RWPE2 (cell line): ENCODE results near the gene SH3BP1.
A peak's percentile ranks its signal among the peaks of the same experiment; 100 is the strongest.

ENCODE experiments used
- ATAC-seq: fragments of 200-7000 bp; cut with Tn5 transposase; 3 replicates; pipeline ENCODE4 v1.9.1; 2021; ENCODE audit warnings: low read depth
- DNase-seq: peaks from one replicate; pipeline ENCODE4 v3.0.0-alpha.2; 2020; ENCODE audit warnings: low spot score
- H3K27ac ChIP-seq: fragments of 450-650 bp; 2 replicates; pipeline ENCODE4 v1.5.1; 2017; ENCODE audit warnings: mild to moderate bottlenecking; ENCODE audit not compliant: poor library complexity, severe bottlenecking
- H3K27me3 ChIP-seq: fragments of 250-450 bp; sonication (Bioruptor Pico); 2 replicates; pipeline ENCODE4 v1.5.1; 2021; ENCODE audit warnings: mild to moderate bottlenecking, moderate library complexity; ENCODE audit not compliant: insufficient read depth, poor library complexity, severe bottlenecking
- H3K36me3 ChIP-seq: fragments of 250-450 bp; sonication (Bioruptor Pico); 2 replicates; pipeline ENCODE4 v1.5.1; 2020; ENCODE audit warnings: low read depth, mild to moderate bottlenecking, moderate library complexity
- H3K4me1 ChIP-seq: fragments of 250-450 bp; sonication (Bioruptor Pico); 2 replicates; pipeline ENCODE4 v1.5.1; 2021; ENCODE audit warnings: mild to moderate bottlenecking, moderate library complexity; ENCODE audit not compliant: insufficient read depth, poor library complexity, severe bottlenecking
- H3K4me3 ChIP-seq: fragments of 250-450 bp; sonication (Bioruptor Pico); 2 replicates; pipeline ENCODE4 v1.5.1; 2021; ENCODE audit warnings: mild to moderate bottlenecking, moderate library complexity; ENCODE audit not compliant: severe bottlenecking
- H3K9me3 ChIP-seq: fragments of 250-450 bp; sonication (Bioruptor Pico); 2 replicates; pipeline ENCODE4 v1.5.1; 2021; ENCODE audit warnings: mild to moderate bottlenecking, moderate library complexity; ENCODE audit not compliant: severe bottlenecking
- CTCF ChIP-seq: fragments of 450-650 bp; IDR thresholded peaks from one replicate; pipeline ENCODE4 v1.5.1; 2017; ENCODE audit warnings: mild to moderate bottlenecking, moderate library complexity; ENCODE audit not compliant: poor library complexity, severe bottlenecking

The SH3BP1 gene

DNA sequence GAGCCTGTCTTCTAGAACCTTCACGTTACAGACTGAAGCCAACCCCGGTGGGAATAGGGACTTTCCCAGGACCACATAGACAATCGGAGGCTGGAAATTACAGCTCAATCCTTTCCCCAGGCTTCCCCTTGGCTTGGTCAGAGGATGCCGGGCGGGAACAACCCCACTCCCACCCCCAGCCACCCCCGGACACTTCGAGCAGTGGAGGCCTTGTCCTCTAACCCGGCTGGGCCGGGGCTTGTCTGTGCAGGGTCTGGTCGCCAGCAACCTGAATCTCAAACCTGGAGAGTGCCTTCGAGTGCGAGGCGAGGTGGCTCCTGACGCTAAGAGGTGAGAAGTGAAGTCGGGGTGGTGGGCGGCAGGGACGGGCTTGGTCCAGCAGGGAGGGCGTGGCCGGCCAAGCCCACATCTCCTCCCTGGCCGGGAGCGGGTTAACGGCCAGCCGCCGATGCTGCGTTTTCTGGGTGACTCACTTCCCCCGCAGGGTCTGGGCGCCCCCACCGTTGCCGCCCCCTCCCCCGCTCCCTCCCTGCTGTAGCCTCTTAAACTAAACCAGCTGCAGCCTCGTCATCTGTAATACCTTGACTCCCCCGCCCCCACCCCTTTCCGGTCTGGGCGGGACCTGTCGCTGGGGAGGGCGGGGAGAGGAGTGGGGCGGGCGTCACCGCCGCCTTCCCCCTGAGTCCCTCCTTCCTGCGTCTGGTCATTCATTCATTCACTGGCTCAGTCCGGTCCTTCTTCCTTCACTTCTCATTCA lies 37.4 kb downstream of the SH3BP1 start:
- H3K4me1 ChIP-seq = peaks cover 21% of the 10 kb centered on the region
- peak overlapping the region; percentile 63 for H3K4me3 ChIP-seq
- DNase-seq (peak; percentile 95), ATAC-seq (peak; percentile 48)
- H3K36me3 ChIP-seq = peaks cover 34% of the 10 kb centered on the region
- H3K27ac ChIP-seq = peak overlapping the region; percentile 93
- H3K9me3 ChIP-seq = no peaks in the 10 kb centered on the region
- TF ChIP-seq CTCF = no peak
- H3K27me3 ChIP-seq = no peaks in the 10 kb centered on the region

DNA sequence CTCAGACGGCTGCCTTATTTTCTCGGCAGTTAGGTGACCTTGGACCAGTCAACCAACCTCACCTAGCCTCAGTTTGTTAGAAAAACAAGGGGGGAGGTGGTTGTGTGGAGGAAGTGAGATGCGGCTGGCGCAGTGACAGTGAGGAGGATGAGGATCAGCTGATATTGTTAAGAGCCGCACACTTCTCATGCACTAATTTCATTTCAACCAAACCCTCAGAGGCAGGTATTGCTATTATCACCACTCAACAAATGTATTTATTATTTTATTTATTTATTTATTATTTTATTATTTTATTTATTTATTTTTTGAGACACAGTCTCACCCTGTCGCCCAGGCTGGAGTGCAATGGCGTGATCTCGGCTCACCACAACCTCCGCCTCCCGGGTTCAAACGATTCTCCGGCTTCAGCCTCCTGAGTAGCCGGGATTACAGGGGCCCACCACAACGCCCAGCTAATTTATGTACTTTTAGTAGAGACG lies 38.1 kb downstream of the SH3BP1 start:
- no peak for ATAC-seq
- DNase-seq = no peak
- Histone ChIP-seq H3K27me3 (no peaks in the 10 kb centered on the region), H3K9me3 (no peaks in the 10 kb centered on the region), H3K4me1 (peaks cover 21% of the 10 kb centered on the region), H3K27ac (peak overlapping the region; percentile 93), H3K36me3 (peaks cover 34% of the 10 kb centered on the region), H3K4me3 (peak overlapping the region; percentile 63)
- no peak for TF ChIP-seq CTCF

GRCh38 chr22:37678372-37678771 lies 38.9 kb downstream of the SH3BP1 start:
- TF ChIP-seq CTCF = no peak
- no peaks in the 10 kb centered on the region for H3K27me3 ChIP-seq
- no peak for DNase-seq
- H3K9me3 ChIP-seq = no peaks in the 10 kb centered on the region
- peaks cover 21% of the 10 kb centered on the region for H3K4me1 ChIP-seq
- no peak overlapping the region for H3K4me3 ChIP-seq
- no peak for ATAC-seq
- peaks cover 34% of the 10 kb centered on the region for H3K36me3 ChIP-seq
- peak overlapping the region; percentile 93 for H3K27ac ChIP-seq

DNA sequence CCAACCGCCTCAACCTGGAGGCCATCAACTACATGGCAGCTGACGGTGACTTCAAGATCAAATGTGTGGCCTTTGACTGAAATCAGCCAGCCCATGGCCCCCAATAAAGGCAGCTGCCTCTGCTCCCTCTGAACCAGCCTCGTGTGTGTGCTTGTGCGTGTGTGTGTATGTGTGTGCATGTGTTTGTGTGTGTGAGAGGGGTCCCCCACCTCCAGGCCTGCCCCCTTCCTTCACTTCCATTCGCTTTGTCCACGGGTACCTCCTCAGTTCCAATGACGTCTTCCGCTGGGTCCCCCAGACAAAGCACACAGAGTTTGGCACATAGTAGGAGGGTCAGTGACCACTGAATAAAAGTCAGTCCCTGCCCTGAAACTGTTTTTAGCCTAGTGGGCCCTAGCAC lies 40.2 kb downstream of the SH3BP1 start:
- DNase-seq (no peak), ATAC-seq (no peak)
- Histone ChIP-seq H3K4me1 (peaks cover 18% of the 10 kb centered on the region), H3K27ac (peak overlapping the region; percentile 93), H3K36me3 (peaks cover 34% of the 10 kb centered on the region), H3K4me3 (no peak overlapping the region), H3K27me3 (no peaks in the 10 kb centered on the region), H3K9me3 (no peaks in the 10 kb centered on the region)
- no peak for TF ChIP-seq CTCF
